EH (cell line): ENCODE data around the gene MIS12.

Experiments used
- DNase-seq: peaks from one replicate; pipeline ENCODE4 v3.0.0-alpha.2; 2015; ENCODE audit warnings: low read depth

The MIS12 gene

GRCh38 chr17:5486206-5487124 lies at the start of gene MIS12:
Gene MIS12 (plus strand): TSS chr17:5486566. CDS start chr17:5488863, 2,297 bp downstream.
- DNase-seq = peak; percentile 100

GRCh38 chr17:5437721-5438317 lies 48.5 kb upstream of the MIS12 start:
- DNase-seq = peak; percentile 83

GRCh38 chr17:5438716-5439445 lies 47.5 kb upstream of the MIS12 start, which contains the start of gene C1QBP:
Gene C1QBP (minus strand): TSS chr17:5439155. CDS start chr17:5439073, 82 bp downstream.
- peak; percentile 90 for DNase-seq

- DNase-seq = no peak
Measured at GRCh38 chr17:5439446-5439764, 47.0 kb upstream of the MIS12 start.

- no peak for DNase-seq
Measured at GRCh38 chr17:5443728-5444127, 42.6 kb upstream of the MIS12 start.

- no peak for DNase-seq
Measured at GRCh38 chr17:5444209-5444608, 42.2 kb upstream of the MIS12 start.

GRCh38 chr17:5446786-5447185 lies 39.6 kb upstream of the MIS12 start:
- no peak for DNase-seq

- no peak for DNase-seq
Measured at GRCh38 chr17:5464717-5465507, 21.5 kb upstream of the MIS12 start.

- DNase-seq = no peak
Measured at GRCh38 chr17:5466295-5466694, 20.1 kb upstream of the MIS12 start.

- DNase-seq = peak; percentile 22
Measured at GRCh38 chr17:5467416-5467815, 18.9 kb upstream of the MIS12 start.

GRCh38 chr17:5468075-5468473 lies 18.3 kb upstream of the MIS12 start:
- DNase-seq = no peak

GRCh38 chr17:5472511-5472910 lies 13.9 kb upstream of the MIS12 start:
- peak; percentile 2 for DNase-seq

- DNase-seq = no peak
Measured at GRCh38 chr17:5473906-5474305, 12.5 kb upstream of the MIS12 start.

GRCh38 chr17:5478992-5479391 lies 7.4 kb upstream of the MIS12 start:
- DNase-seq = no peak

- DNase-seq = no peak
Measured at GRCh38 chr17:5480962-5481361, 5.4 kb upstream of the MIS12 start.

GRCh38 chr17:5481451-5481850 lies 4.9 kb upstream of the MIS12 start:
- DNase-seq = no peak

GRCh38 chr17:5485270-5486205 lies 828 bp upstream of the MIS12 start, which contains the start of gene DERL2:
Gene DERL2 (minus strand): TSS chr17:5486178. CDS start chr17:5486161, 17 bp downstream.
- no peak for DNase-seq

GRCh38 chr17:5488752-5489151 lies 2.4 kb downstream of the MIS12 start:
- no peak for DNase-seq

- DNase-seq = no peak
Measured at GRCh38 chr17:5492970-5493369, 6.6 kb downstream of the MIS12 start.

- peak; percentile 33 for DNase-seq
Measured at GRCh38 chr17:5499476-5500231, 13.3 kb downstream of the MIS12 start.
